NCI-H1930 (cell line): ENCODE measurements around the gene ROS1.
"Not testable (repeated sequence)": the region's sequence is repeated elsewhere in the genome, so short reads cannot be mapped to it uniquely, and the experiment has no call there.

Experiments used
- DNase-seq, 2 experiments: peaks; one replicate each; lab custom pipeline; 2025; lab: John Stamatoyannopoulos, UW

The ROS1 gene

GRCh38 chr6:117266257-117267053 is 159.3 kb downstream of the ROS1 start:
- no peak for DNase-seq

DNA sequence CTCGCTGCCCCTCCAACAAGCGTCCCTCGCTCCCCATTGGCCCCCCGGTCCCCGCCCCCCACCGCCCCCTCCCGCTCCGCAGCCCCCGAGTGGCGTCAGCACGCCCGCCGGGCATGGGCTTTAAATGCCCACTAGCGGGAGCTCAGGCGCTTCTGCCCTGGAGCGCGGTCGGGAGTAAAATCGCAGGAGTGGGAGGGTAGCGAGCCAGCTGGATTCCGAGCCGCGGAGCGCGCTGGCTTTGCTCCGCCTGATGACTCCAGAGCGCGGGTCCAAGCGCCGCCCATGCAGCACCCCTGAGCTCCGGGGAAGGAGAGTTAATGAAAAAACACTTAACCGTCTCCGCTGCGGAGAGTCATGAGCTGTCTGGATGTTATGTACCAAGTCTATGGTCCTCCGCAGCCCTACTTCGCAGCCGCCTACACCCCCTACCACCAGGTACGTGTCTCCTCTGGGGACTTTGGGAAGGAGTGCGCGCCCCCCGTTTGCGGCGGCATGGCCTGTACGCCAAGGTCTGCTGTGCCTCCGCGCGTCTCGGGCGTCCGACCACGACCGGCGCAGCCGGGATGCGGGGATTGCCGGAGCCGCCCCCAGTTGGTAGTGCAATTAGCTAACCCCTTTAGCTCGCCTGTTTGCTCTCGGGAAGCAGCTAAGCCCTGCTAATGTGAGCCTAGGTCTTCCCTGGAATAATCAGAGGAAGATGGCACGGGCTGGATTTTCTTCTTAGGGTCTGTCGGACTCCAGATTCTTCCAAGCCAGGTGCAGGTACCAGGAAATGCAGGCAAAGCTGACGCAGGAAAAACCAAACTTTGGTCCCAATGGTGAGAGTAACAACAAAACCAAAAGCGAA is 160.1 kb downstream of the ROS1 start, which contains the start of gene VGLL2:
TSS of gene VGLL2 (plus strand) at position 149 of the 847 bp plus-strand sequence. CDS start at position 355, 206 bp downstream.
- DNase-seq, result peak; percentile 13 to 34

GRCh38 chr6:117264692-117265409 is 160.9 kb downstream of the ROS1 start:
- DNase-seq, result no peak

- DNase-seq, result no peak
These were observed 161.4 kb downstream of the ROS1 start for GRCh38 chr6:117264369-117264691.

- DNase-seq, result no peak
These were observed 162.3 kb downstream of the ROS1 start for GRCh38 chr6:117263353-117263927.

DNA sequence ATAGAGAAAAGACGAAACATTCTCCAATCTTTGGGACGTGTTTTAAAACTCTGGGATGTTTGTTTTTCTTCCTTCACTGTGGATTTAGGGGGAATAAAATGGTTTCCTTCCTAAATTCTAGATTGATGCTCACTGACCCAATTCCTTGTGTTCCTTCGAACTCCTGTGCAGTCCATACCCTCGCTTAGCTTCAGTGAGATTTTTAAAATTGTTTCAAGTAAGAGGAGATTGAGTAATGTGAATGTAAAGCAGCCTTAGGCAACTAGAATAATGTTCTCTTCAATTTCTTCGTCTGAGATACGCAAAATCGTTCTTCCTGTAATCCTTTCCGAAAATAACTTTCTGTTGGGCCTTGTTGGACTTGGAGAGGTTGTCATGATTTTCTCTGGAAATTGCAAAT is 162.9 kb downstream of the ROS1 start:
- no peak for DNase-seq

GRCh38 chr6:117253785-117254184 is 172.0 kb downstream of the ROS1 start:
- DNase-seq, result no peak

- DNase-seq, result not testable (repeated sequence)
These were observed 180.8 kb downstream of the ROS1 start for GRCh38 chr6:117244979-117245378.

DNA sequence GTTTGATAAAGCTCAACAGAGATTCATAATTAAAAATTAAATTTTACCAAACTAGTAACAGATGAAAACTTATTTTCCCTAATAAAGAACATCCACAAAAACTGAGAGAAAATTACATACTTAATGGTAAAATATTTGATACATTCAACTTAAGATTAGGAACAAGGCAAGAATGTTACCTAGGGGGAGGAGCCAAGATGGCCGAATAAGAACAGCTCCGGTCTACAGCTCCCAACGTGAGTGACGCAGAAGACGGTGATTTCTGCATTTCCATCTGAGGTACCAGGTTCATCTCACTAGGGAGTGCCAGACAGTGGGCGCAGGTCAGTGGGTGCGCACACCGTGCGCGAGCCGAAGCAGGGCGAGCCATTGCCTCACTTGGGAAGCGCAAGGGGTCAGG is 181.2 kb downstream of the ROS1 start:
- DNase-seq, result not testable (repeated sequence)
